Measurements from ENCODE around the gene TSLP.

DNA sequence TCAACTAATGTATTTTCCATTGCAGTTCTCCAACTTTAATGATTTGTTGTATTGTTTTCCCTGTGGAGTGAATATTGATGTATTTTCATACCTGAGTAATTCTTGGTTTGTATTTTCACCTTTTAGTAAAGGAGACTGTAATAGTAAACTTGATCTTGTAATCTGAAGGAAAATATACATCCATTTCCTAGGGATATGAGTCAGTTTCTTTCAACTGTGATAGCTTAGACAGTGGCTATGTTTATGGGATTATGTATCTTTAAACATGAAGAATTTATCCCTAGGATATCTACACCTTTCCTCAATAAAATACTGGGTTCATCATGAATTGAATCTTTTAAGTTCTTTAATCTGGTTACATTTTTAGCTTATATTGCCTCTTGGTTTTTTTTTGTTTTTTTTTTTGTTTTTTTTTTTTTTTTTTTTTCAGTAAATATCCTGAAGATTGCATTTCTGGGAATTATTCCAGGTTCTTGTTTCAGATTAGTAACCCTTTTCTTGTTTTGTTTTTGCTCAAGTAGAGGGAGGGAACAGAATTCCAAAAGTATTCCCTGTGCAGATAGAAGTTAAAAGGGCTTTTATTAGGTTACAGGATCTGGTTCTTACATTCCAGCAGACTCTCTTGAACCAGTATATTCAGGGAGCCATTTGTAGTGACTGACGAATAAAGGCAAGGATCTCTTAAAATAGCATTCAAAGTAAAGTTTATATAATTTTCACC is 27.7 kb downstream of the TSLP start:
- TF ChIP-seq POLR2A (IDR thresholded peaks at IDR 0.05; ENCODE audit: low read depth, low read length) (no peak), CEBPB (IDR thresholded peaks at IDR 0.05; ENCODE audit: low read depth, low read length) (no peak), RAD21 (IDR thresholded peaks at IDR 0.05; ENCODE audit: low read length) (no peak), MAZ (IDR thresholded peaks at IDR 0.05; ENCODE audit: borderline replicate concordance, low read depth, low read length) (no peak), MAFK (IDR thresholded peaks at IDR 0.05; ENCODE audit: low read depth, low read length) (no peak), MXI1 (IDR thresholded peaks at IDR 0.05; ENCODE audit: borderline replicate concordance, low read depth, low read length) (no peak), SMC3 (IDR thresholded peaks at IDR 0.05; ENCODE audit: low read depth, low read length) (no peak)
- TF ChIP-seq, protein P1, sequence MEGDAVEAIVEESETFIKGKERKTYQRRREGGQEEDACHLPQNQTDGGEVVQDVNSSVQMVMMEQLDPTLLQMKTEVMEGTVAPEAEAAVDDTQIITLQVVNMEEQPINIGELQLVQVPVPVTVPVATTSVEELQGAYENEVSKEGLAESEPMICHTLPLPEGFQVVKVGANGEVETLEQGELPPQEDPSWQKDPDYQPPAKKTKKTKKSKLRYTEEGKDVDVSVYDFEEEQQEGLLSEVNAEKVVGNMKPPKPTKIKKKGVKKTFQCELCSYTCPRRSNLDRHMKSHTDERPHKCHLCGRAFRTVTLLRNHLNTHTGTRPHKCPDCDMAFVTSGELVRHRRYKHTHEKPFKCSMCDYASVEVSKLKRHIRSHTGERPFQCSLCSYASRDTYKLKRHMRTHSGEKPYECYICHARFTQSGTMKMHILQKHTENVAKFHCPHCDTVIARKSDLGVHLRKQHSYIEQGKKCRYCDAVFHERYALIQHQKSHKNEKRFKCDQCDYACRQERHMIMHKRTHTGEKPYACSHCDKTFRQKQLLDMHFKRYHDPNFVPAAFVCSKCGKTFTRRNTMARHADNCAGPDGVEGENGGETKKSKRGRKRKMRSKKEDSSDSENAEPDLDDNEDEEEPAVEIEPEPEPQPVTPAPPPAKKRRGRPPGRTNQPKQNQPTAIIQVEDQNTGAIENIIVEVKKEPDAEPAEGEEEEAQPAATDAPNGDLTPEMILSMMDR (conservative IDR thresholded peaks at IDR 0.05; ENCODE audit: low read depth, low read length) = no peak
- TF ChIP-seq, protein P2, sequence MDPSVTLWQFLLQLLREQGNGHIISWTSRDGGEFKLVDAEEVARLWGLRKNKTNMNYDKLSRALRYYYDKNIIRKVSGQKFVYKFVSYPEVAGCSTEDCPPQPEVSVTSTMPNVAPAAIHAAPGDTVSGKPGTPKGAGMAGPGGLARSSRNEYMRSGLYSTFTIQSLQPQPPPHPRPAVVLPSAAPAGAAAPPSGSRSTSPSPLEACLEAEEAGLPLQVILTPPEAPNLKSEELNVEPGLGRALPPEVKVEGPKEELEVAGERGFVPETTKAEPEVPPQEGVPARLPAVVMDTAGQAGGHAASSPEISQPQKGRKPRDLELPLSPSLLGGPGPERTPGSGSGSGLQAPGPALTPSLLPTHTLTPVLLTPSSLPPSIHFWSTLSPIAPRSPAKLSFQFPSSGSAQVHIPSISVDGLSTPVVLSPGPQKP (IDR thresholded peaks at IDR 0.05; ENCODE audit: borderline replicate concordance, low read depth, low read length) = no peak
